Endothelial cell of umbilical vein (primary cell): ENCODE measurements around the gene EIF2S3B. TPM values are rescaled to one million over a fixed set of nuclear protein-coding genes. Genes with fewer than 3 reads are reported as not detected.

ENCODE experiments used
- BruUV-seq: library from RNA; stranded (reverse); fragments of 400-500 nt; replicated peaks from 2 replicates; lab custom pipeline; 2021; lab: Mats Ljungman, UMichigan
- CTCF ChIA-PET: fragments of 300-600, 350-600 bp; sonication (Branson Sonifier 250); formaldehyde crosslinking; loops from one replicate; lab custom pipeline; 2021; ENCODE audit warnings: antibody characterized with exemption, inconsistent platforms; lab: Charles Lee
- POLR2A ChIA-PET: fragments of 300-600, 350-600 bp; sonication (Branson Sonifier 250); formaldehyde crosslinking; loops from one replicate; lab custom pipeline; 2021; ENCODE audit warnings: antibody characterized with exemption, inconsistent platforms; lab: Charles Lee
- DNase-seq: peaks from one replicate; pipeline ENCODE4 v3.0.0-alpha.2; 2011; ENCODE audit warnings: low read depth, low spot score
- FAIRE-seq: peaks from 2 replicates; lab custom pipeline; 2011; peaks lifted over from hg19 to GRCh38; lab: Jason Lieb, UNC
- H2AFZ ChIP-seq: 2 replicates; pipeline ENCODE4 v1.6.0; 2012; ENCODE audit warnings: low read depth, low read length, control low read depth, inconsistent platforms
- H3K27ac ChIP-seq: 2 replicates; pipeline ENCODE4 v1.5.1; 2011; ENCODE audit warnings: low read depth, mild to moderate bottlenecking, control low read depth, low read length, moderate library complexity; ENCODE audit not compliant: insufficient read depth
- H3K27me3 ChIP-seq, 2 experiments: 2 replicates each; pipeline versions ENCODE4 v1.6.0 to v1.6.1; 2011; ENCODE audit warnings: low read length in 2 of 2, mixed read lengths in 1 of 2; ENCODE audit not compliant: control insufficient read depth in 2 of 2, insufficient read depth in 2 of 2
- H3K36me3 ChIP-seq, 2 experiments: 2 replicates in 1 of 2; 3 replicates in 1 of 2; pipeline ENCODE4 v1.5.1; 2011; ENCODE audit warnings: low read length in 2 of 2, mild to moderate bottlenecking in 1 of 2, moderate library complexity in 1 of 2; ENCODE audit not compliant: control insufficient read depth in 2 of 2, insufficient read depth in 2 of 2; ENCODE audit errors: extremely low read depth in 1 of 2
- H3K4me1 ChIP-seq: 3 replicates; pipeline ENCODE4 v1.5.1; 2011; ENCODE audit warnings: mild to moderate bottlenecking, low read length; ENCODE audit not compliant: control insufficient read depth, insufficient read depth; ENCODE audit errors: extremely low read depth
- H3K4me2 ChIP-seq: 2 replicates; pipeline ENCODE4 v1.6.1; 2011; ENCODE audit warnings: low read length, control low read depth, mixed read lengths; ENCODE audit not compliant: insufficient read depth
- H3K4me3 ChIP-seq, 3 experiments: fragments of 200-600 bp in 1 of 3; sonication (generic), shearing (Covaris generic) in 1 of 3; replicated peaks in 1 of 3; 2 replicates each; pipeline ENCODE4 v1.5.1; 2011 to 2016; ENCODE audit warnings: control low read depth in 3 of 3, low read length in 3 of 3, mild to moderate bottlenecking in 2 of 3, inconsistent platforms in 1 of 3, low read depth in 1 of 3, moderate library complexity in 1 of 3; ENCODE audit not compliant: insufficient read depth in 1 of 3
- H3K79me2 ChIP-seq: 2 replicates; pipeline ENCODE4 v1.6.0; 2012; ENCODE audit warnings: low read length, inconsistent platforms; ENCODE audit not compliant: control insufficient read depth, insufficient read depth
- H3K9ac ChIP-seq: replicated peaks from 2 replicates; pipeline ENCODE3; 2011; ENCODE audit warnings: low read length, control low read depth; ENCODE audit not compliant: insufficient read depth; ENCODE audit errors: extremely low read depth
- H3K9me1 ChIP-seq: replicated peaks from 3 replicates; pipeline ENCODE4 v1.6.0; 2011; ENCODE audit warnings: mild to moderate bottlenecking, low read length; ENCODE audit not compliant: control insufficient read depth, insufficient read depth; ENCODE audit errors: extremely low read depth
- H3K9me3 ChIP-seq: replicated peaks from 2 replicates; pipeline ENCODE4 v1.5.1; 2012; ENCODE audit warnings: low read length, inconsistent platforms; ENCODE audit not compliant: control insufficient read depth, insufficient read depth
- H4K20me1 ChIP-seq: replicated peaks from 2 replicates; pipeline ENCODE3; 2011; ENCODE audit warnings: mild to moderate bottlenecking, low read length; ENCODE audit not compliant: control insufficient read depth, insufficient read depth; ENCODE audit errors: extremely low read depth
- CTCF ChIP-seq, 2 donors: IDR thresholded peaks; 1 replicate in 1 of 2; 2 replicates in 1 of 2; pipeline ENCODE4 v1.5.1; 2011; ENCODE audit warnings: low read length in 2 of 2, mild to moderate bottlenecking in 2 of 2, moderate library complexity in 2 of 2, control low read depth in 1 of 2, inconsistent platforms in 1 of 2, low read depth in 1 of 2; ENCODE audit not compliant: insufficient read depth in 1 of 2; ENCODE audit errors: extremely low read depth in 1 of 2
- EZH2 ChIP-seq: IDR thresholded peaks from 2 replicates; pipeline ENCODE4 v1.6.1; 2012; ENCODE audit warnings: borderline replicate concordance, low read depth, mild to moderate bottlenecking, moderate library complexity, low read length, inconsistent platforms; ENCODE audit not compliant: severe bottlenecking
- FOS ChIP-seq: IDR thresholded peaks from 2 replicates; pipeline ENCODE4 v1.6.1; 2011; ENCODE audit warnings: mild to moderate bottlenecking, low read length, moderate library complexity, borderline replicate concordance; ENCODE audit not compliant: insufficient read depth
- GATA2 ChIP-seq: IDR thresholded peaks from 2 replicates; pipeline ENCODE4 v1.7.0; 2011; ENCODE audit warnings: low read depth, mild to moderate bottlenecking, moderate library complexity, mixed read lengths, low read length; ENCODE audit not compliant: insufficient read length, insufficient read depth
- JUN ChIP-seq: IDR thresholded peaks from 2 replicates; pipeline ENCODE4 v1.6.1; 2011; ENCODE audit warnings: borderline replicate concordance, low read depth; ENCODE audit not compliant: insufficient read length, insufficient read depth
- MAX ChIP-seq: IDR thresholded peaks from 2 replicates; pipeline ENCODE4 v1.6.1; 2011; ENCODE audit not compliant: insufficient read depth, insufficient read length
- MYC ChIP-seq: IDR thresholded peaks from one replicate; pipeline ENCODE4 v1.6.1; 2011; ENCODE audit warnings: mild to moderate bottlenecking, low read depth, low read length
- POLR2A ChIP-seq: IDR thresholded peaks from 2 replicates; pipeline ENCODE4 v1.6.1; 2012; ENCODE audit warnings: low read depth, mild to moderate bottlenecking, control low read depth, low read length
- POLR2AphosphoS5 ChIP-seq: IDR thresholded peaks from 2 replicates; pipeline ENCODE4 v1.6.1; 2012; ENCODE audit warnings: low read depth, mild to moderate bottlenecking, control low read depth, low read length, moderate library complexity; ENCODE audit not compliant: insufficient read depth
- dilution Hi-C: fragments of 300-500 bp; cut with MboI; formaldehyde crosslinking; loops from one replicate; pipeline ENCODE4 v1.15.0; 2019; ENCODE audit warnings: low sequenced_read_pairs; ENCODE audit not compliant: extremely low pct_ligation_motif_present
- intact Hi-C: fragments of 100-400 bp; cut with micrococcal nuclease; formaldehyde crosslinking; loops from one replicate; pipeline ENCODE4 v1.10.0; 2022
- polyA plus RNA-seq, 4 experiments: library from polyadenylated mRNA; depleted of rRNA in 3 of 4; stranded (reverse) in 3 of 4; unstranded in 1 of 4; fragments of >200 nt; gene quantifications; 2 replicates each; pipeline versions ENCODE4 v1.2.1 to v1.2.3, GENCODE V29; 2011 to 2012; ENCODE audit warnings: missing spikeins in 1 of 4
- total RNA-seq: library from RNA; stranded (reverse); gene quantifications from 2 replicates; pipeline ENCODE4 v1.2.3, GENCODE V29; 2021

The EIF2S3B gene
- total and polyA plus RNA-seq, 2 donors (not counting 3 experiments of a cell fraction or from before 2014, with no cell fraction given) = 0.21 to 0.55 TPM

- dilution Hi-C loops = no loop called here
- intact Hi-C loops = no loop called here
These were observed 2.2 kb upstream of the EIF2S3B start for GRCh38 chr12:10503460-10503859.

More at GRCh38 chr12:10503460-10503859, 2.2 kb upstream of the EIF2S3B start:
- DNase-seq = no peak
- FAIRE-seq = no peak
- H3K9ac ChIP-seq = no peak overlapping the region
- no peak overlapping the region for H3K4me2 ChIP-seq
- H3K36me3 ChIP-seq = no peaks in the 10 kb centered on the region
- CTCF ChIA-PET = no interaction called here
- no peaks in the 10 kb centered on the region for H3K9me1 ChIP-seq
- no TSS peak for BruUV-seq
- POLR2A ChIA-PET = no interaction called here
- no peaks in the 10 kb centered on the region for H3K27me3 ChIP-seq
- H3K4me1 ChIP-seq = no peaks in the 10 kb centered on the region
- H3K79me2 ChIP-seq = no peaks in the 10 kb centered on the region
- H3K4me3 ChIP-seq = no peak overlapping the region
- TF ChIP-seq POLR2A (no peak), CTCF (IDR thresholded peaks at IDR 0.05; ENCODE audit: extremely low read depth in 1 of 2, insufficient read depth in 1 of 2, low read depth in 1 of 2, low read length in 2 of 2) (no peak), MAX (no peak), JUN (no peak), EZH2 (no peak), POLR2AphosphoS5 (no peak), GATA2 (no peak), MYC (no peak), FOS (no peak)
- no peaks in the 10 kb centered on the region for H3K9me3 ChIP-seq
- no peaks in the 10 kb centered on the region for H4K20me1 ChIP-seq
- no peak overlapping the region for H2AFZ ChIP-seq
- H3K27ac ChIP-seq = no peak overlapping the region
